Neural progenitor cell (in vitro differentiated cells): ENCODE data around the gene TBC1D19. TPM values are rescaled to one million over a fixed set of nuclear protein-coding genes. Genes with fewer than 3 reads are reported as not detected.

Source experiments
- DNase-seq: peaks from one replicate; pipeline ENCODE4 v3.0.0-alpha.2; 2016; ENCODE audit warnings: low spot score
- H2AFZ ChIP-seq: fragments of 200-600 bp; sonication (generic); replicated peaks from 2 replicates; pipeline ENCODE4 v1.6.1; 2016; ENCODE audit warnings: antibody characterized with exemption
- H3F3A ChIP-seq: fragments of 200-600 bp; sonication (generic); 2 replicates; pipeline ENCODE4 v1.6.1; 2016; ENCODE audit warnings: antibody characterized with exemption, low read depth
- H3K27ac ChIP-seq: fragments of 200-600 bp; sonication (generic); 2 replicates; pipeline ENCODE4 v1.5.1; 2016; ENCODE audit warnings: mild to moderate bottlenecking
- H3K27me3 ChIP-seq: fragments of 200-600 bp; sonication (generic); 2 replicates; pipeline ENCODE4 v1.6.1; 2016; ENCODE audit warnings: mild to moderate bottlenecking, moderate library complexity
- H3K36me3 ChIP-seq: fragments of 200-600 bp; sonication (generic); 2 replicates; pipeline ENCODE4 v1.5.1; 2016
- H3K4me1 ChIP-seq: fragments of 200-600 bp; sonication (generic); 2 replicates; pipeline ENCODE4 v1.6.1; 2016; ENCODE audit warnings: mixed run types
- H3K4me2 ChIP-seq: fragments of 200-600 bp; sonication (generic); 2 replicates; pipeline ENCODE4 v1.6.1; 2016
- H3K4me3 ChIP-seq: fragments of 200-600 bp; sonication (generic); 2 replicates; pipeline ENCODE4 v1.5.1; 2016
- H3K79me2 ChIP-seq: fragments of 200-600 bp; sonication (generic); 2 replicates; pipeline ENCODE4 v1.6.1; 2016; ENCODE audit warnings: low read depth
- H3K9ac ChIP-seq: fragments of 200-600 bp; sonication (generic); 2 replicates; pipeline ENCODE4 v1.6.1; 2016
- H3K9me3 ChIP-seq: fragments of 200-600 bp; sonication (generic); 2 replicates; pipeline ENCODE4 v1.5.1; 2016; ENCODE audit warnings: low read depth
- H4K20me1 ChIP-seq: fragments of 200-600 bp; sonication (generic); 2 replicates; pipeline ENCODE4 v1.6.1; 2016; ENCODE audit warnings: low read depth
- H3K27ac Mint-ChIP-seq: 3 replicates; pipeline ENCODE4 v1.8.0; 2021; ENCODE audit warnings: mixed read lengths
- H3K27me3 Mint-ChIP-seq: 2 replicates; pipeline ENCODE4 v1.8.0; 2022; ENCODE audit warnings: low read depth, mild to moderate bottlenecking, inconsistent platforms, moderate library complexity, mixed read lengths; ENCODE audit not compliant: insufficient read depth
- H3K36me3 Mint-ChIP-seq: 3 replicates; pipeline ENCODE4 v1.8.0; 2021; ENCODE audit warnings: mixed read lengths
- H3K4me1 Mint-ChIP-seq: 3 replicates; pipeline ENCODE4 v1.8.0; 2021; ENCODE audit warnings: mixed read lengths
- H3K4me3 Mint-ChIP-seq: 3 replicates; pipeline ENCODE4 v1.8.0; 2021; ENCODE audit warnings: mild to moderate bottlenecking, moderate library complexity, mixed read lengths
- H3K9me3 Mint-ChIP-seq: 3 replicates; pipeline ENCODE4 v1.8.0; 2020; ENCODE audit warnings: mixed read lengths
- EZH2 ChIP-seq: fragments of 200-600 bp; sonication (generic); IDR thresholded peaks from 2 replicates; pipeline ENCODE4 v1.6.1; 2017; ENCODE audit warnings: antibody characterized with exemption, mild to moderate bottlenecking, moderate library complexity
- EZH2phosphoT487 ChIP-seq: fragments of 200-600 bp; sonication (generic); IDR thresholded peaks from 2 replicates; pipeline ENCODE4 v1.6.1; 2017; ENCODE audit warnings: antibody characterized with exemption
- total RNA-seq: library from RNA; depleted of rRNA; stranded (reverse); fragments of >200 nt; gene quantifications from 2 replicates; pipeline ENCODE4 v1.2.3, GENCODE V29; 2015; ENCODE audit warnings: low replicate concordance
- TF ChIP-seq, protein P1 (sequence below): fragments of 200-600 bp; sonication (generic); IDR thresholded peaks from 2 replicates; pipeline ENCODE4 v1.5.1; 2017; ENCODE audit warnings: antibody characterized with exemption, mild to moderate bottlenecking

Gene TBC1D19
- total RNA-seq, 1 donor from 2014 or later: 30.7 TPM

DNA sequence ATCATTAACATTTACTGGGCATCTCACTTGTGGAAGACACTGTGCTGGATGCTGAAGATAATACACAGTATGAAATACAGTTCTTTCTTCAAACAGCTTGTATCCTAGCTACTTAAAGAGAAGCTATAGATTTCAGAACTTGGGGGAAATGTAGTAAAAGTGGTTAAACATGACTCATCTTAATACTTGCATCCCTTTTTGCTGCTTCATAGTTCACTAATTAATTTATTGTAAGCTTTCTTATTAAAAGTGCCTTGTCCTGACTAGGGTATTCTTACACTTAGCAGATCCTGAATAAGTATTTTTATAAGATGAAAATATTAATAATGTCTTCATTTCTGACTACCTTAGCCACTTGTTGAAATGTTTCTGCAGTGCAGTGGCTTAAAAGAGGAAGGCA, 144.0 kb downstream of the TBC1D19 start:
- Mint-ChIP-seq H3K9me3 (no peaks in the 10 kb centered on the region), H3K4me3 (no peak overlapping the region), H3K27me3 (peaks cover 2% of the 10 kb centered on the region), H3K27ac (no peak overlapping the region), H3K4me1 (no peaks in the 10 kb centered on the region), H3K36me3 (peaks cover 7% of the 10 kb centered on the region)
- DNase-seq: no peak
- Histone ChIP-seq H3K27ac (no peak overlapping the region), H2AFZ (no peak overlapping the region), H3K4me2 (no peak overlapping the region), H3K9me3 (no peaks in the 10 kb centered on the region), H3F3A (no peaks in the 10 kb centered on the region), H3K36me3 (no peaks in the 10 kb centered on the region), H3K27me3 (no peaks in the 10 kb centered on the region), H3K9ac (no peak overlapping the region), H3K4me3 (no peak overlapping the region), H3K4me1 (no peaks in the 10 kb centered on the region), H3K79me2 (no peaks in the 10 kb centered on the region), H4K20me1 (no peaks in the 10 kb centered on the region)
- TF ChIP-seq, protein P1, sequence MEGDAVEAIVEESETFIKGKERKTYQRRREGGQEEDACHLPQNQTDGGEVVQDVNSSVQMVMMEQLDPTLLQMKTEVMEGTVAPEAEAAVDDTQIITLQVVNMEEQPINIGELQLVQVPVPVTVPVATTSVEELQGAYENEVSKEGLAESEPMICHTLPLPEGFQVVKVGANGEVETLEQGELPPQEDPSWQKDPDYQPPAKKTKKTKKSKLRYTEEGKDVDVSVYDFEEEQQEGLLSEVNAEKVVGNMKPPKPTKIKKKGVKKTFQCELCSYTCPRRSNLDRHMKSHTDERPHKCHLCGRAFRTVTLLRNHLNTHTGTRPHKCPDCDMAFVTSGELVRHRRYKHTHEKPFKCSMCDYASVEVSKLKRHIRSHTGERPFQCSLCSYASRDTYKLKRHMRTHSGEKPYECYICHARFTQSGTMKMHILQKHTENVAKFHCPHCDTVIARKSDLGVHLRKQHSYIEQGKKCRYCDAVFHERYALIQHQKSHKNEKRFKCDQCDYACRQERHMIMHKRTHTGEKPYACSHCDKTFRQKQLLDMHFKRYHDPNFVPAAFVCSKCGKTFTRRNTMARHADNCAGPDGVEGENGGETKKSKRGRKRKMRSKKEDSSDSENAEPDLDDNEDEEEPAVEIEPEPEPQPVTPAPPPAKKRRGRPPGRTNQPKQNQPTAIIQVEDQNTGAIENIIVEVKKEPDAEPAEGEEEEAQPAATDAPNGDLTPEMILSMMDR: no peak
- TF ChIP-seq EZH2 (no peak), EZH2phosphoT487 (no peak)

DNA sequence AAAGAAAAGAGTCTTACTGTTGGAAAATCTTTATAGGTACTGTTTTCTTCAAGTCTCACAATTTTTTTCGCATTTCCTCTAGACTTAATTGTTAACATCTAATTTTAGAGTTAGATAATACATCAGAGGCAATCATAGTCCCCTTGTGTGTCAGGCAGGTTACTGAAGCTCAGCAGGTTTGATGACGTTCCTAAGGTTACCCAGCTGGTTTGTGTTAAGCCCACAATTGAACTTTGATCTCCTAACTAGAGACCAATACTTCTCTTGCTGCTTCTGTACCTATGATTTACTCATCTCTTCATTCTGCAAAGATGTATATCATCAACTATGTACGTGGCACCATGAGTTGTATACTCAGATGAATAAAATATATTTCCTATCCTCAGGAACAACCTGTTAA, 145.1 kb downstream of the TBC1D19 start:
- Histone ChIP-seq H3K4me2 (no peak overlapping the region), H3K4me1 (no peaks in the 10 kb centered on the region), H3F3A (no peaks in the 10 kb centered on the region), H3K27ac (no peak overlapping the region), H3K27me3 (no peaks in the 10 kb centered on the region), H3K9me3 (no peaks in the 10 kb centered on the region), H3K9ac (no peak overlapping the region), H2AFZ (no peak overlapping the region), H3K36me3 (no peaks in the 10 kb centered on the region), H3K79me2 (no peaks in the 10 kb centered on the region), H3K4me3 (no peak overlapping the region), H4K20me1 (no peaks in the 10 kb centered on the region)
- Mint-ChIP-seq H3K27ac (no peak overlapping the region), H3K36me3 (peaks cover 7% of the 10 kb centered on the region), H3K4me3 (no peak overlapping the region), H3K27me3 (no peaks in the 10 kb centered on the region), H3K9me3 (no peaks in the 10 kb centered on the region), H3K4me1 (no peaks in the 10 kb centered on the region)
- TF ChIP-seq, protein P1: no peak
- TF ChIP-seq EZH2phosphoT487 (no peak), EZH2 (no peak)
- DNase-seq: no peak

DNA sequence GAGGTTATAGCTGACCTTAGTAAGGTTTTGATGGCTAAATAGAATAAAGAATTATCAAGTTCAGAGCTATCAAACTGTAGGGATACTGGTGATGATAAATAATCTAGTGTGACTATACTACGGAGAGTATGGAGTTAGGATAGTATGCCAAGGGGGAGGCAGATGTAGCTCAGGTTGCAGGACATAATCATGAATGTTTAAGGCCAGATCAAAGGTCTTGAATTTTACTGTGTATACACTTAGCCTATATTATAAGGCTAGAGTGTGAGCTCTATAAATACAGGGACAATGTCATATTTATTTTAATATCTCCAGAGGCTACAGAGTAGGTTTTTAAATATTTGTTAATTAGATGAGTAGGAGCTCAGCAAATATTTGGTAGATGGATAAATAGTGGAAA, 145.7 kb downstream of the TBC1D19 start:
- Histone ChIP-seq H3K4me3 (no peak overlapping the region), H3K27me3 (no peaks in the 10 kb centered on the region), H3K4me1 (no peaks in the 10 kb centered on the region), H3F3A (no peaks in the 10 kb centered on the region), H3K4me2 (no peak overlapping the region), H3K36me3 (no peaks in the 10 kb centered on the region), H4K20me1 (no peaks in the 10 kb centered on the region), H2AFZ (no peak overlapping the region), H3K9ac (no peak overlapping the region), H3K27ac (no peak overlapping the region), H3K79me2 (no peaks in the 10 kb centered on the region), H3K9me3 (no peaks in the 10 kb centered on the region)
- Mint-ChIP-seq H3K36me3 (peaks cover 7% of the 10 kb centered on the region), H3K27me3 (no peaks in the 10 kb centered on the region), H3K9me3 (no peaks in the 10 kb centered on the region), H3K27ac (no peak overlapping the region), H3K4me1 (no peaks in the 10 kb centered on the region), H3K4me3 (no peak overlapping the region)
- TF ChIP-seq, protein P1: no peak
- TF ChIP-seq EZH2: no peak
- TF ChIP-seq EZH2phosphoT487: no peak
- DNase-seq: no peak
